Suprapubic skin (tissue), 4 donors: ENCODE data around the gene SNTA1.

Experiments used
- EP300 ChIP-seq: sonication (generic); formaldehyde crosslinking; IDR thresholded peaks from one replicate; pipeline ENCODE4 v1.6.1; 2017; ENCODE audit warnings: antibody characterized with exemption
- POLR2A ChIP-seq, 2 donors: fragments of 450-650 bp; IDR thresholded peaks; one replicate each; pipeline ENCODE4 v1.6.1; 2017; ENCODE audit warnings: antibody characterized with exemption in 2 of 2, mild to moderate bottlenecking in 2 of 2, moderate library complexity in 2 of 2
- POLR2AphosphoS5 ChIP-seq, 3 donors: sonication (generic); formaldehyde crosslinking; IDR thresholded peaks; one replicate each; pipeline ENCODE4 v1.6.1; 2017; ENCODE audit warnings: antibody characterized with exemption in 3 of 3
- TF ChIP-seq, protein P1 (sequence below), 2 donors: fragments of 200-600 bp in 1 of 2; fragments of 450-650 bp in 1 of 2; sonication (generic) in 1 of 2; IDR thresholded peaks; one replicate each; pipeline ENCODE4 v1.5.1; 2016 to 2019; ENCODE audit warnings: antibody characterized with exemption in 2 of 2, mild to moderate bottlenecking in 1 of 2, moderate library complexity in 1 of 2

DNA sequence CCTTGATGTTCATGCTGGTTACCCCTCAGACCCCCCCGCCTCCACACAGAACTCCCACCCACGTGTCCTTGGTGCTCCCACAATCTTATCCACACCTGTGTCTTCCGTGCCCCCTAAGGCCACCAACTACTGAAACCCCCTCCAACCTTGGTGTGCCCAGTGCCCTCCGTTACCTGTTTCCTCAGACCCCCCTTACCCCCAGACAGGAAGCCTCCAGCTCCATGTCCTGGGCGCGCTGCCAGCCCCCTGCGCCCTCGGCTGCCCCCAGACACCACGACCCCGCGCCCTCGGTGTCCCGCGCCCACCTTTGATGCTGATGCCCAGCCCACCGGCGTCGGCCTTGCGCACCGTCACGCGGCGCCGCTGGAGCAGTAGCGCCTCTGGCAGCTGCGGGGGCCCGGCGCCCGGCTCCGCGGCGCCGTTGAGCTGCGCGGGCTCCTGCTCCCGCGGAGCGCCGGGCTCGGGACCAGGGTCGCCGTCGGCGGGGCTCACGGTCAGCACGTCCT, 504 bp downstream of the SNTA1 start:
- TF ChIP-seq, protein P1, sequence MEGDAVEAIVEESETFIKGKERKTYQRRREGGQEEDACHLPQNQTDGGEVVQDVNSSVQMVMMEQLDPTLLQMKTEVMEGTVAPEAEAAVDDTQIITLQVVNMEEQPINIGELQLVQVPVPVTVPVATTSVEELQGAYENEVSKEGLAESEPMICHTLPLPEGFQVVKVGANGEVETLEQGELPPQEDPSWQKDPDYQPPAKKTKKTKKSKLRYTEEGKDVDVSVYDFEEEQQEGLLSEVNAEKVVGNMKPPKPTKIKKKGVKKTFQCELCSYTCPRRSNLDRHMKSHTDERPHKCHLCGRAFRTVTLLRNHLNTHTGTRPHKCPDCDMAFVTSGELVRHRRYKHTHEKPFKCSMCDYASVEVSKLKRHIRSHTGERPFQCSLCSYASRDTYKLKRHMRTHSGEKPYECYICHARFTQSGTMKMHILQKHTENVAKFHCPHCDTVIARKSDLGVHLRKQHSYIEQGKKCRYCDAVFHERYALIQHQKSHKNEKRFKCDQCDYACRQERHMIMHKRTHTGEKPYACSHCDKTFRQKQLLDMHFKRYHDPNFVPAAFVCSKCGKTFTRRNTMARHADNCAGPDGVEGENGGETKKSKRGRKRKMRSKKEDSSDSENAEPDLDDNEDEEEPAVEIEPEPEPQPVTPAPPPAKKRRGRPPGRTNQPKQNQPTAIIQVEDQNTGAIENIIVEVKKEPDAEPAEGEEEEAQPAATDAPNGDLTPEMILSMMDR (IDR thresholded peaks at IDR 0.05), result no peak
- no peak for TF ChIP-seq EP300
- TF ChIP-seq POLR2A (IDR thresholded peaks at IDR 0.05), result no peak
- TF ChIP-seq POLR2AphosphoS5 (IDR thresholded peaks at IDR 0.05), result no peak
